ENCODE data around the gene HSPA5. TPM values are rescaled to one million over a fixed set of nuclear protein-coding genes. Genes with fewer than 3 reads are reported as not detected.
"Not testable (repeated sequence)": the region's sequence is repeated elsewhere in the genome, so short reads cannot be mapped to it uniquely, and the experiment has no call there.

Gene HSPA5
- total RNA-seq, 1 donor from 2014 or later = 133 TPM

DNA sequence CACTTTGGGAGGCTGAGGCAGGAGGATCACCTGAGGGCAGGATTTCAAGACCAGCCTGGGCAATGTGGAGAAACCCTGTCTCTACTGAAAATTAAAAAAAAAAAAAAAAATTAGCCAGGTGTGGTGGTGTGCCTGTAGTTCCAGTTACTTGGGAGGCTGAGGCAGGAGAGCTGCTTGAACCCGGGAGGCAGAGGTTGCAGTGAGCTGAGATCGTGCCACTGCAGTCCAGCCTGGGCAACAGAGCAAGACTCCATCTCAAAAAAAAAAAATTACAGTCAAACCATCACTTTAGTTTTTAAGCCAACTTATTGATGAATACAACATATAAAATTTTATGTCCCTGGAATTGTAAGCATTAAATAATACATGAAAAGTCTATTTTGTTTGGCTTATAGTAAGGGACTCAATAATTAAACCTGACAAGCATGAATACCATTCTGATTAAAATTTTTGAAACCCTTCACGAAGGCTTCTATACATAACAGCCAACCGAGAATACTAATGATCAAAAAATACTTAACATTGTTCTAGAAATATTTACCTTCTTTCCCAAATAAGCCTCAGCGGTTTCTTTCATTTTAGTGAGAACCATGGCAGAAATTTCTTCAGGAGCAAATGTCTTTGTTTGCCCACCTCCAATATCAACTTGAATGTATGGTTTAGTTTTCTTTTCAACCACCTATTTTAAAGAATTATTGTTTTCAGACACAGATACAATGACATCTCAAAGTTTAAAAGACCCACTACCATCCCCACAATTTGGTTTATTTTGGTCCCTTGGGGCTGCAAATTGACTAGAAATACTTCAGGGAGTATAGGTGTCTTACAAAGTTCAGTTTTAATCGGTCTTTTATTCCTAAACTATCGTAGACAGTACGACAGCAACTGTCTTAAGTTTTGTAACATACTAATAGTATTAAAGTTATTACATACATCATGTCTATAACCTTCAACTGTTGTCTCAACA, 1.2 kb downstream of the HSPA5 start:
- no peaks in the 10 kb centered on the region for H3K27me3 ChIP-seq
- no peak for DNase-seq (ENCODE audit: low spot score in 2 of 2)
- H3K9me3 ChIP-seq = no peaks in the 10 kb centered on the region
- peak overlapping the region; percentile 97 for H3K27ac ChIP-seq
- H3K4me1 ChIP-seq = peaks cover 16 to 44% of the 10 kb centered on the region in 2 donors
- TF ChIP-seq, protein P1, sequence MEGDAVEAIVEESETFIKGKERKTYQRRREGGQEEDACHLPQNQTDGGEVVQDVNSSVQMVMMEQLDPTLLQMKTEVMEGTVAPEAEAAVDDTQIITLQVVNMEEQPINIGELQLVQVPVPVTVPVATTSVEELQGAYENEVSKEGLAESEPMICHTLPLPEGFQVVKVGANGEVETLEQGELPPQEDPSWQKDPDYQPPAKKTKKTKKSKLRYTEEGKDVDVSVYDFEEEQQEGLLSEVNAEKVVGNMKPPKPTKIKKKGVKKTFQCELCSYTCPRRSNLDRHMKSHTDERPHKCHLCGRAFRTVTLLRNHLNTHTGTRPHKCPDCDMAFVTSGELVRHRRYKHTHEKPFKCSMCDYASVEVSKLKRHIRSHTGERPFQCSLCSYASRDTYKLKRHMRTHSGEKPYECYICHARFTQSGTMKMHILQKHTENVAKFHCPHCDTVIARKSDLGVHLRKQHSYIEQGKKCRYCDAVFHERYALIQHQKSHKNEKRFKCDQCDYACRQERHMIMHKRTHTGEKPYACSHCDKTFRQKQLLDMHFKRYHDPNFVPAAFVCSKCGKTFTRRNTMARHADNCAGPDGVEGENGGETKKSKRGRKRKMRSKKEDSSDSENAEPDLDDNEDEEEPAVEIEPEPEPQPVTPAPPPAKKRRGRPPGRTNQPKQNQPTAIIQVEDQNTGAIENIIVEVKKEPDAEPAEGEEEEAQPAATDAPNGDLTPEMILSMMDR (IDR thresholded peaks at IDR 0.05) = no peak
- intact Hi-C loops (cut with DNase I) = loop anchor here (2.0 to 5.0 kb wide), 3 partner anchors 49 to 468 kb away; partner anchors contain the start of genes ARPC5L, NR6A1 and RPL35
- H3K36me3 ChIP-seq = peaks cover 36 to 48% of the 10 kb centered on the region in 2 donors
- H3K4me3 ChIP-seq = peak overlapping the region; percentile 79 to 95

DNA sequence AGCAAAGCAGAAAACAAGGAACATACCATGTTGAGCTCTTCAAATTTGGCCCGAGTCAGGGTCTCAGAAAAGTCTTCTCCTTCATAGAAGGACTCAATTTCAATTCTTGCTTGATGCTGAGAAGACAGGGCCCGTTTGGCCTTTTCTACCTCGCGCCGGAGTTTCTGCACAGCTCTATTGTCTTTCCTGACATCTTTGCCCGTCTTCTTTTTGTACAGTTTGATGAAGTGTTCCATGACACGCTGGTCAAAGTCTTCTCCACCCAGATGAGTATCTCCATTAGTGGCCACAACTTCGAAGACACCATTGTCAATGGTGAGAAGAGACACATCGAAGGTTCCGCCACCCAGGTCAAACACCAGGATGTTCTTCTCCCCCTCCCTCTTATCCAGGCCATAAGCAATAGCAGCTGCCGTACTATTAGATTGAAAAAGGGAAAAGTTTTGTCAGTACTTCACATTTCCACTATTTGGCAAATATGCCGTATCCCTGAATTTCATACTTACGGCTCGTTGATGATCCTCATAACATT, 2.2 kb downstream of the HSPA5 start:
- DNase-seq (ENCODE audit: low spot score in 2 of 2) = no peak
- Histone ChIP-seq H3K27me3 (no peaks in the 10 kb centered on the region), H3K27ac (no peak overlapping the region), H3K36me3 (peaks cover 36 to 50% of the 10 kb centered on the region in 2 donors), H3K9me3 (no peaks in the 10 kb centered on the region), H3K4me1 (peaks cover 16 to 44% of the 10 kb centered on the region in 2 donors), H3K4me3 (peak overlapping the region; percentile 79 to 95)
- intact Hi-C loops (cut with DNase I) = no loop called here
- TF ChIP-seq, protein P1 (IDR thresholded peaks at IDR 0.05) = no peak

DNA sequence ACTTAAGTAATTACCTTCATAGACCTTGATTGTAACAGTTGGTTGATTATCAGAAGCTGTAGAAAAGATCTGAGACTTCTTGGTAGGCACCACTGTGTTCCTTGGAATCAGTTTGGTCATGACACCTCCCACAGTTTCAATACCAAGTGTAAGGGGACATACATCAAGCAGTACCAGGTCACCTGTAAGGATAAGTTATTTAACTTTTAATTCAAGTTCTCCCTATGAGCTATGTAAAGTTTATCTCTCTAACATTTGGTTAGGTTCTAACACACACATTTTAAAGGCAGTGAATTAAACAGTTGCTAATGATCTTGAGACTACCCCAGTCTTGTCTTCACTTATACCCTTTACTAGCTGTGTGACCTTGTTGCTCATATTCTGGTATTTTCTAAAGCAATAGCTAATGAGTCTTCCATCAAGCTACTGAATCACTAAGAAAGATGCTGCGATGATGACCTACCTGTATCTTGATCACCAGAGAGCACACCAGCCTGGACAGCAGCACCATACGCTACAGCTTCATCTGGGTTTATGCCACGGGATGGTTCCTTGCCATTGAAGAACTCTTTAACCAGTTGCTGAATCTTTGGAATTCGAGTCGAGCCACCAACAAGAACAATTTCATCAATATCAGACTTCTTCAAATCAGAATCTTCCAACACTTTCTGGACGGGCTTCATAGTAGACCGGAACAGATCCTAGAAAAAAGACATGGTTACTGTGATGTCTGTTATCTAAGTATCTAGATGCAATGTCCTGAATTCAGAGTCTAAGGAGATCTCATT, 2.8 kb downstream of the HSPA5 start:
- Histone ChIP-seq H3K36me3 (peaks cover 36 to 57% of the 10 kb centered on the region in 2 donors), H3K4me1 (peaks cover 16 to 44% of the 10 kb centered on the region in 2 donors)

DNA sequence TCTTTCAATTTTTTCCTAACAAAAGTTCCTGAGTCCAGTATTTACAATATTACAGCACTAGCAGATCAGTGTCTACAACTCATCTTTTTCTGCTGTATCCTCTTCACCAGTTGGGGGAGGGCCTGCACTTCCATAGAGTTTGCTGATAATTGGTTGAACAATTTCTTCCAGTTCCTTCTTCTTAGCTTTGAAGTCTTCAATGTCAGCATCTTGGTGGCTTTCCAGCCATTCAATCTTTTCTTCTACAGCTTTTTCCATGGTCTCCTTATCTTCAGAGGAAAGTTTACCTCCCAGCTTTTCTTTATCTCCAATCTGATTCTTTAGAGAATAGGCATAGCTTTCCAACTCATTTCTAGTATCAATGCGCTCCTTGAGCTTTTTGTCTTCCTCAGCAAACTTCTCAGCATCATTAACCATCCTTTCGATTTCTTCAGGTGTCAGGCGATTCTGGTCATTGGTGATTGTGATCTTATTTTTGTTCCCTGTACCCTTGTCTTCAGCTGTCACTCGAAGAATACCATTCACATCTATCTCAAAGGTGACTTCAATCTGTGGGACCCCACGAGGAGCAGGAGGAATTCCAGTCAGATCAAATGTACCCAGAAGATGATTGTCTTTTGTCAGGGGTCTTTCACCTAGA, 4.5 kb downstream of the HSPA5 start:
- TF ChIP-seq, protein P1 (IDR thresholded peaks at IDR 0.05) = peak in 1 of 3 experiments; percentile 5
- peaks cover 16 to 40% of the 10 kb centered on the region in 2 donors for H3K4me1 ChIP-seq
- intact Hi-C loops (cut with DNase I); DNase-seq (ENCODE audit: low spot score in 2 of 2); H3K9me3 ChIP-seq; H3K27me3 ChIP-seq; H3K27ac ChIP-seq: not testable (repeated sequence)
- H3K4me3 ChIP-seq = peak overlapping the region; percentile 15 to 95
- peaks cover 42 to 65% of the 10 kb centered on the region in 2 donors for H3K36me3 ChIP-seq

More for the DNA sequence above, 2.8 kb downstream of the HSPA5 start:
- no peaks in the 10 kb centered on the region for H3K9me3 ChIP-seq
- H3K27me3 ChIP-seq = no peaks in the 10 kb centered on the region
- no peak overlapping the region for H3K27ac ChIP-seq
- no peak for DNase-seq (ENCODE audit: low spot score in 2 of 2)
- H3K4me3 ChIP-seq = peak overlapping the region; percentile 79 to 95
- TF ChIP-seq, protein P1 (IDR thresholded peaks at IDR 0.05) = no peak
- intact Hi-C loops (cut with DNase I) = no loop called here

Data from ascending aorta (tissue), 2 donors.